ENCODE measurements around the gene OR9G1.
"Not testable (repeated sequence)": the region's sequence is repeated elsewhere in the genome, so short reads cannot be mapped to it uniquely, and the experiment has no call there.

OR9G1 gene

GRCh38 chr11:56670984-56671383 lies 27.9 kb upstream of the OR9G1 start:
- Histone ChIP-seq H3K9me3 (ENCODE audit: control insufficient read depth, insufficient read depth, low read length) (no peaks in the 10 kb centered on the region), H3F3A (ENCODE audit: control insufficient read depth, insufficient read depth) (no peaks in the 10 kb centered on the region), H3K36me3 (ENCODE audit: control insufficient read depth, low read length) (no peaks in the 10 kb centered on the region), H3K79me2 (ENCODE audit: control insufficient read depth, low read length) (no peaks in the 10 kb centered on the region), H3K4me1 (ENCODE audit: control insufficient read depth, low read length) (no peaks in the 10 kb centered on the region), H3K27ac (ENCODE audit: low read depth, low read length) (no peak overlapping the region), H3K9me2 (replicated peaks; ENCODE audit: control insufficient read depth, low read length) (no peaks in the 10 kb centered on the region), H3K4me2 (ENCODE audit: low read length) (no peak overlapping the region), H3K4me3 (ENCODE audit: low read length) (no peak overlapping the region), H3K27me3 (ENCODE audit: control insufficient read depth, low read length) (no peaks in the 10 kb centered on the region), H4K20me1 (ENCODE audit: control insufficient read depth, insufficient read depth, low read depth, low read length) (no peaks in the 10 kb centered on the region)
- TF ChIP-seq, protein P1, sequence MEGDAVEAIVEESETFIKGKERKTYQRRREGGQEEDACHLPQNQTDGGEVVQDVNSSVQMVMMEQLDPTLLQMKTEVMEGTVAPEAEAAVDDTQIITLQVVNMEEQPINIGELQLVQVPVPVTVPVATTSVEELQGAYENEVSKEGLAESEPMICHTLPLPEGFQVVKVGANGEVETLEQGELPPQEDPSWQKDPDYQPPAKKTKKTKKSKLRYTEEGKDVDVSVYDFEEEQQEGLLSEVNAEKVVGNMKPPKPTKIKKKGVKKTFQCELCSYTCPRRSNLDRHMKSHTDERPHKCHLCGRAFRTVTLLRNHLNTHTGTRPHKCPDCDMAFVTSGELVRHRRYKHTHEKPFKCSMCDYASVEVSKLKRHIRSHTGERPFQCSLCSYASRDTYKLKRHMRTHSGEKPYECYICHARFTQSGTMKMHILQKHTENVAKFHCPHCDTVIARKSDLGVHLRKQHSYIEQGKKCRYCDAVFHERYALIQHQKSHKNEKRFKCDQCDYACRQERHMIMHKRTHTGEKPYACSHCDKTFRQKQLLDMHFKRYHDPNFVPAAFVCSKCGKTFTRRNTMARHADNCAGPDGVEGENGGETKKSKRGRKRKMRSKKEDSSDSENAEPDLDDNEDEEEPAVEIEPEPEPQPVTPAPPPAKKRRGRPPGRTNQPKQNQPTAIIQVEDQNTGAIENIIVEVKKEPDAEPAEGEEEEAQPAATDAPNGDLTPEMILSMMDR (IDR thresholded peaks at IDR 0.05; ENCODE audit: low read depth, low read length, poor library complexity, severe bottlenecking): no peak
- no peak for TF ChIP-seq EZH2phosphoT487 (IDR thresholded peaks at IDR 0.05; ENCODE audit: borderline replicate concordance, low read length)

GRCh38 chr11:56688554-56689100 lies 10.3 kb upstream of the OR9G1 start:
- Histone ChIP-seq H3K27me3 (ENCODE audit: control insufficient read depth, low read length) (no peaks in the 10 kb centered on the region), H3K4me3 (ENCODE audit: low read length) (no peak overlapping the region), H3K9me2 (replicated peaks; ENCODE audit: control insufficient read depth, low read length) (no peaks in the 10 kb centered on the region), H3K9me3 (ENCODE audit: control insufficient read depth, insufficient read depth, low read length) (no peaks in the 10 kb centered on the region), H3K4me2 (ENCODE audit: low read length) (no peak overlapping the region), H3K36me3 (ENCODE audit: control insufficient read depth, low read length) (no peaks in the 10 kb centered on the region), H3K4me1 (ENCODE audit: control insufficient read depth, low read length) (no peaks in the 10 kb centered on the region), H3F3A (ENCODE audit: control insufficient read depth, insufficient read depth) (no peaks in the 10 kb centered on the region), H4K20me1 (ENCODE audit: control insufficient read depth, insufficient read depth, low read depth, low read length) (no peaks in the 10 kb centered on the region), H3K27ac (ENCODE audit: low read depth, low read length) (no peak overlapping the region), H3K79me2 (ENCODE audit: control insufficient read depth, low read length) (no peaks in the 10 kb centered on the region)
- TF ChIP-seq, protein P1 (IDR thresholded peaks at IDR 0.05; ENCODE audit: low read depth, low read length, poor library complexity, severe bottlenecking): no peak
- no peak for TF ChIP-seq EZH2phosphoT487 (IDR thresholded peaks at IDR 0.05; ENCODE audit: borderline replicate concordance, low read length)

DNA sequence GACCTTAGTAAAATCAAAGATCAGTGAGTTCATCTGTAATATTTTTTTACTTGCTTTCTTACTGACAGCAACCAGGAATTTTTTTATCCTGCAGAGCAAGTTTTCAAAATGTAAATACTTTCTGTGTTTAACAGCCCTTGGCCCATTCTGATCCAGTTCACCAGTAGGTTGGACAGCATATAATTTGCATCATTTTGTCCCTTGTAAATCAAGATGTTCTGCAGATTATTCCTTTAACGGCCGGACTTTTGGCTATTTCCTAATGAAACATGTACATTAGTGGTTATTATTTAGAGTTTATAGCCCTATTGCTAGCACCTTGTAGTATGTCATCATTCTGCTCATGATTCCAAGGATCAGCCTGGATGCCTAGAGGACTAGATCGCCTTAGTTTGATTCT lies 7.7 kb upstream of the OR9G1 start:
- not testable (repeated sequence) for H3F3A ChIP-seq (ENCODE audit: control insufficient read depth, insufficient read depth); H3K9me2 ChIP-seq (replicated peaks; ENCODE audit: control insufficient read depth, low read length); H3K27ac ChIP-seq (ENCODE audit: low read depth, low read length); H3K4me2 ChIP-seq (ENCODE audit: low read length); H3K9me3 ChIP-seq (ENCODE audit: control insufficient read depth, insufficient read depth, low read length); H4K20me1 ChIP-seq (ENCODE audit: control insufficient read depth, insufficient read depth, low read depth, low read length); H3K4me3 ChIP-seq (ENCODE audit: low read length); H3K36me3 ChIP-seq (ENCODE audit: control insufficient read depth, low read length); H3K4me1 ChIP-seq (ENCODE audit: control insufficient read depth, low read length); H3K79me2 ChIP-seq (ENCODE audit: control insufficient read depth, low read length); H3K27me3 ChIP-seq (ENCODE audit: control insufficient read depth, low read length)

DNA sequence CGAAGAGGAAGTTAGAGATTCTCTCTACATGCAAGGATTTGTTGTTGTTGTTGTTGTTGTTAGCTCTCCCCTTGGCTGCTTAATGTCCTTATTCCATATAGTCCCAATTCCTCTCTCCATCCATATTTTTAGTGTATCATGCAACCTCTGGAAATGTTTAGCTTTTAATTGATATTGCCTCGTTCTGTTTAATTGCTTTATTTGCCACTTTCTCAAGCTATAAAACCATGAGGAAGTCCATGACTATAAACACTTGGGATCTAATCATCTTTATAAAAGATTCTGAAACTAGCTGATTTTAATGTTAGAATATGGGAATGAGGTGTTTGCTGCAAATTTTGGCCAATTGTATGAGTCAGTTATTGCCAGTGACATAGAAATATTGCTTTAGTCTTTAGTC lies 5.5 kb upstream of the OR9G1 start:
- Histone ChIP-seq H3K27ac (ENCODE audit: low read depth, low read length) (no peak overlapping the region), H3K4me2 (ENCODE audit: low read length) (no peak overlapping the region)

More for the DNA sequence above, 5.5 kb upstream of the OR9G1 start:
- no peaks in the 10 kb centered on the region for H3K79me2 ChIP-seq (ENCODE audit: control insufficient read depth, low read length)
- no peaks in the 10 kb centered on the region for H3K9me2 ChIP-seq (replicated peaks; ENCODE audit: control insufficient read depth, low read length)
- no peaks in the 10 kb centered on the region for H3K27me3 ChIP-seq (ENCODE audit: control insufficient read depth, low read length)
- no peaks in the 10 kb centered on the region for H3F3A ChIP-seq (ENCODE audit: control insufficient read depth, insufficient read depth)
- H3K9me3 ChIP-seq (ENCODE audit: control insufficient read depth, insufficient read depth, low read length): no peaks in the 10 kb centered on the region
- no peak overlapping the region for H3K4me3 ChIP-seq (ENCODE audit: low read length)
- no peaks in the 10 kb centered on the region for H3K4me1 ChIP-seq (ENCODE audit: control insufficient read depth, low read length)
- TF ChIP-seq, protein P1 (IDR thresholded peaks at IDR 0.05; ENCODE audit: low read depth, low read length, poor library complexity, severe bottlenecking): no peak
- no peak for TF ChIP-seq EZH2phosphoT487 (IDR thresholded peaks at IDR 0.05; ENCODE audit: borderline replicate concordance, low read length)
- H4K20me1 ChIP-seq (ENCODE audit: control insufficient read depth, insufficient read depth, low read depth, low read length): no peaks in the 10 kb centered on the region
- no peaks in the 10 kb centered on the region for H3K36me3 ChIP-seq (ENCODE audit: control insufficient read depth, low read length)
